ENCODE measurements around the gene ASMTL.

ASMTL gene

DNA sequence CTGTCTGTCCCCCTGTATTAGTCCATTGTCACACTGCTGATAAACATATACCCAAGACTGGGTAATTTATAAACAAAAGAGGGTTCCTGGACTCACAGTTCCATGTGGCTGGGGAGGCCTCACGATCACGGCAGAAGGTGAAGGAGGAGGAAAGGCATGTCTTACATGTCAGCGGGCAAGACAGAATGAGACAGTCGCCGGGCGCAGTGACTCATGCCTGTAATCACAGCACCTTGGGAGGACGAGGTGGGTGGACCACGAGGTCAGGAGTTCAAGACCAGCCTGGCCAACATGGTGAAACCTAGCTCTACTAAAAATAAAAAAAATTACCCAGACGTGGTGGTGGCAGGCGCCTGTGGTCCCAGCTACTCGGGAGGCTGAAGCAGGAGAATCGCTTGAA lies 91.4 kb downstream of the ASMTL start:
- peak; percentile 20; the same call in 1 of the 3 replicates for ATAC-seq
- TF ChIP-seq TCF4 (CRISPR knock-in tag; IDR thresholded peaks at IDR 0.05; ENCODE audit: borderline replicate concordance) (no peak), GLIS3 (CRISPR knock-in tag; IDR thresholded peaks at IDR 0.05) (no peak), RARB (CRISPR knock-in tag; IDR thresholded peaks at IDR 0.05) (no peak), ZC3H10 (CRISPR knock-in tag; IDR thresholded peaks at IDR 0.05) (no peak), ZNF8 (CRISPR knock-in tag; IDR thresholded peaks at IDR 0.05) (no peak), BACH2 (CRISPR knock-in tag; IDR thresholded peaks at IDR 0.05; ENCODE audit: borderline replicate concordance) (no peak), CSDC2 (CRISPR knock-in tag; IDR thresholded peaks at IDR 0.05) (no peak), SNAI2 (CRISPR knock-in tag; IDR thresholded peaks at IDR 0.05) (no peak), ARNTL (CRISPR knock-in tag; IDR thresholded peaks at IDR 0.05; ENCODE audit: borderline replicate concordance, low read depth) (no peak), ZNF565 (CRISPR knock-in tag; conservative IDR thresholded peaks at IDR 0.05; ENCODE audit: low read depth) (no peak), ZNF70 (CRISPR knock-in tag; IDR thresholded peaks at IDR 0.05) (no peak), OSR1 (CRISPR knock-in tag; IDR thresholded peaks at IDR 0.05) (no peak), TOX (CRISPR knock-in tag; IDR thresholded peaks at IDR 0.05; ENCODE audit: borderline replicate concordance) (no peak)
- TF ChIP-seq, protein P1, sequence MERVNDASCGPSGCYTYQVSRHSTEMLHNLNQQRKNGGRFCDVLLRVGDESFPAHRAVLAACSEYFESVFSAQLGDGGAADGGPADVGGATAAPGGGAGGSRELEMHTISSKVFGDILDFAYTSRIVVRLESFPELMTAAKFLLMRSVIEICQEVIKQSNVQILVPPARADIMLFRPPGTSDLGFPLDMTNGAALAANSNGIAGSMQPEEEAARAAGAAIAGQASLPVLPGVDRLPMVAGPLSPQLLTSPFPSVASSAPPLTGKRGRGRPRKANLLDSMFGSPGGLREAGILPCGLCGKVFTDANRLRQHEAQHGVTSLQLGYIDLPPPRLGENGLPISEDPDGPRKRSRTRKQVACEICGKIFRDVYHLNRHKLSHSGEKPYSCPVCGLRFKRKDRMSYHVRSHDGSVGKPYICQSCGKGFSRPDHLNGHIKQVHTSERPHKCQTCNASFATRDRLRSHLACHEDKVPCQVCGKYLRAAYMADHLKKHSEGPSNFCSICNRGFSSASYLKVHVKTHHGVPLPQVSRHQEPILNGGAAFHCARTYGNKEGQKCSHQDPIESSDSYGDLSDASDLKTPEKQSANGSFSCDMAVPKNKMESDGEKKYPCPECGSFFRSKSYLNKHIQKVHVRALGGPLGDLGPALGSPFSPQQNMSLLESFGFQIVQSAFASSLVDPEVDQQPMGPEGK (CRISPR knock-in tag; IDR thresholded peaks at IDR 0.05; ENCODE audit: borderline replicate concordance): no peak
- TF ChIP-seq, protein P2, sequence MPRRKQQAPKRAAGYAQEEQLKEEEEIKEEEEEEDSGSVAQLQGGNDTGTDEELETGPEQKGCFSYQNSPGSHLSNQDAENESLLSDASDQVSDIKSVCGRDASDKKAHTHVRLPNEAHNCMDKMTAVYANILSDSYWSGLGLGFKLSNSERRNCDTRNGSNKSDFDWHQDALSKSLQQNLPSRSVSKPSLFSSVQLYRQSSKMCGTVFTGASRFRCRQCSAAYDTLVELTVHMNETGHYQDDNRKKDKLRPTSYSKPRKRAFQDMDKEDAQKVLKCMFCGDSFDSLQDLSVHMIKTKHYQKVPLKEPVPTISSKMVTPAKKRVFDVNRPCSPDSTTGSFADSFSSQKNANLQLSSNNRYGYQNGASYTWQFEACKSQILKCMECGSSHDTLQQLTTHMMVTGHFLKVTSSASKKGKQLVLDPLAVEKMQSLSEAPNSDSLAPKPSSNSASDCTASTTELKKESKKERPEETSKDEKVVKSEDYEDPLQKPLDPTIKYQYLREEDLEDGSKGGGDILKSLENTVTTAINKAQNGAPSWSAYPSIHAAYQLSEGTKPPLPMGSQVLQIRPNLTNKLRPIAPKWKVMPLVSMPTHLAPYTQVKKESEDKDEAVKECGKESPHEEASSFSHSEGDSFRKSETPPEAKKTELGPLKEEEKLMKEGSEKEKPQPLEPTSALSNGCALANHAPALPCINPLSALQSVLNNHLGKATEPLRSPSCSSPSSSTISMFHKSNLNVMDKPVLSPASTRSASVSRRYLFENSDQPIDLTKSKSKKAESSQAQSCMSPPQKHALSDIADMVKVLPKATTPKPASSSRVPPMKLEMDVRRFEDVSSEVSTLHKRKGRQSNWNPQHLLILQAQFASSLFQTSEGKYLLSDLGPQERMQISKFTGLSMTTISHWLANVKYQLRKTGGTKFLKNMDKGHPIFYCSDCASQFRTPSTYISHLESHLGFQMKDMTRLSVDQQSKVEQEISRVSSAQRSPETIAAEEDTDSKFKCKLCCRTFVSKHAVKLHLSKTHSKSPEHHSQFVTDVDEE (CRISPR knock-in tag; IDR thresholded peaks at IDR 0.05): no peak

DNA sequence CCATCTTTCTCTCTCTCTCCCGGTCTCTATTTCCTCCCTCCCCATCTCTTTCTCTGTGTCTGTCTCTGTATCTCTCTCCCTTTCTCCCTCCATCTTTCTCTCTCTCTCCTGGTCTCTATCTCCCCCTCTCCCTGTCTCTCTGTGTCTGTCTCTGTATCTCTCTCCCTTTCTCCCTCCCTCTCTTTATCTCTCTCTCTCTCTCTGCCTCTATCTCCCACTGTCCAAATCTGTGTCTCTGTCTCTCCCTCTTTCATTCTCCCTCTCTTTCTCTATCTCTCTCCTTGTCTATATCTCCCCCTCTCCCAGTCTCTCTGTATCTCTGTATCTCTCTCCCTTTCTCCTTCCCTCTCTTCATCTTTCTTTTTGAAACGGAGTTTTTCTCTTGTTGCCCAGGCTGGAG lies 92.5 kb downstream of the ASMTL start:
- ATAC-seq: no peak
- no peak for TF ChIP-seq ZC3H10 (CRISPR knock-in tag; IDR thresholded peaks at IDR 0.05)

DNA sequence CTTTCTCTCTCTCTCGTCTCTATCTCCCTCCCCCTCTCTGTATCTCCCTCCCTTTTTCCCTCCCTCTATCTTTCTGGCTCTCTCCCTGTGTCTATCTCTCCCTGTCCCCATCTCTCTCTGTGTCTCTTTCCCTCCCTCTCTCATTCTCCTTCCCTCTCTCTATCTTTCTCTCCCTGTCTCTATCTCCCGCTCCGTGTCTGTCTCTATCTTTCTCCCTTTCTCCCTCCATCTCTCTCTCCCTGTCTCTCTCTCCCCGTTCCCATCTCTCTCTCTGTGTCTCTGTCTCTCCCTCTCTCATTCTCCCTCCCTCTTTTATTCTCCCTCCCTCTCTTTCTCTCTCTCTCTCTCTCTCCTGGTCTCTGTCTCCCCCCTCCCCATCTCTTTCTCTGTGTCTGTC lies 93.2 kb downstream of the ASMTL start:
- TF ChIP-seq PPARA (CRISPR knock-in tag; IDR thresholded peaks at IDR 0.05; ENCODE audit: borderline replicate concordance): no peak
- no peak for TF ChIP-seq ISL1 (CRISPR knock-in tag; IDR thresholded peaks at IDR 0.05)
- no peak for TF ChIP-seq RARB (CRISPR knock-in tag; IDR thresholded peaks at IDR 0.05)
- TF ChIP-seq ZNF565 (CRISPR knock-in tag; conservative IDR thresholded peaks at IDR 0.05; ENCODE audit: low read depth): no peak
- no peak for TF ChIP-seq GLIS3 (CRISPR knock-in tag; IDR thresholded peaks at IDR 0.05)
- TF ChIP-seq, protein P3, sequence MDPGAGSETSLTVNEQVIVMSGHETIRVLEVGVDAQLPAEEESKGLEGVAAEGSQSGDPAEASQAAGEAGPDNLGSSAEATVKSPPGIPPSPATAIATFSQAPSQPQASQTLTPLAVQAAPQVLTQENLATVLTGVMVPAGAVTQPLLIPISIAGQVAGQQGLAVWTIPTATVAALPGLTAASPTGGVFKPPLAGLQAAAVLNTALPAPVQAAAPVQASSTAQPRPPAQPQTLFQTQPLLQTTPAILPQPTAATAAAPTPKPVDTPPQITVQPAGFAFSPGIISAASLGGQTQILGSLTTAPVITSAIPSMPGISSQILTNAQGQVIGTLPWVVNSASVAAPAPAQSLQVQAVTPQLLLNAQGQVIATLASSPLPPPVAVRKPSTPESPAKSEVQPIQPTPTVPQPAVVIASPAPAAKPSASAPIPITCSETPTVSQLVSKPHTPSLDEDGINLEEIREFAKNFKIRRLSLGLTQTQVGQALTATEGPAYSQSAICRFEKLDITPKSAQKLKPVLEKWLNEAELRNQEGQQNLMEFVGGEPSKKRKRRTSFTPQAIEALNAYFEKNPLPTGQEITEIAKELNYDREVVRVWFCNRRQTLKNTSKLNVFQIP (CRISPR knock-in tag; IDR thresholded peaks at IDR 0.05; ENCODE audit: borderline replicate concordance, low read depth): no peak
- TF ChIP-seq TCF4 (CRISPR knock-in tag; IDR thresholded peaks at IDR 0.05; ENCODE audit: borderline replicate concordance): no peak
- TF ChIP-seq, protein P4, sequence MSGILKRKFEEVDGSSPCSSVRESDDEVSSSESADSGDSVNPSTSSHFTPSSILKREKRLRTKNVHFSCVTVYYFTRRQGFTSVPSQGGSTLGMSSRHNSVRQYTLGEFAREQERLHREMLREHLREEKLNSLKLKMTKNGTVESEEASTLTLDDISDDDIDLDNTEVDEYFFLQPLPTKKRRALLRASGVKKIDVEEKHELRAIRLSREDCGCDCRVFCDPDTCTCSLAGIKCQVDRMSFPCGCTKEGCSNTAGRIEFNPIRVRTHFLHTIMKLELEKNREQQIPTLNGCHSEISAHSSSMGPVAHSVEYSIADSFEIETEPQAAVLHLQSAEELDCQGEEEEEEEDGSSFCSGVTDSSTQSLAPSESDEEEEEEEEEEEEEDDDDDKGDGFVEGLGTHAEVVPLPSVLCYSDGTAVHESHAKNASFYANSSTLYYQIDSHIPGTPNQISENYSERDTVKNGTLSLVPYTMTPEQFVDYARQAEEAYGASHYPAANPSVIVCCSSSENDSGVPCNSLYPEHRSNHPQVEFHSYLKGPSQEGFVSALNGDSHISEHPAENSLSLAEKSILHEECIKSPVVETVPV (CRISPR knock-in tag; IDR thresholded peaks at IDR 0.05): no peak
- TF ChIP-seq, protein P2 (CRISPR knock-in tag; IDR thresholded peaks at IDR 0.05): no peak
- TF ChIP-seq TOX (CRISPR knock-in tag; IDR thresholded peaks at IDR 0.05; ENCODE audit: borderline replicate concordance): no peak
- no peak for TF ChIP-seq ZNF70 (CRISPR knock-in tag; IDR thresholded peaks at IDR 0.05)
- no peak for TF ChIP-seq ZNF8 (CRISPR knock-in tag; IDR thresholded peaks at IDR 0.05)
- no peak for TF ChIP-seq ESRRG (CRISPR knock-in tag; IDR thresholded peaks at IDR 0.05)
- TF ChIP-seq ZFP3 (CRISPR knock-in tag; IDR thresholded peaks at IDR 0.05): no peak
- no peak for ATAC-seq
